PFSK-1 (cell line): ENCODE data around the gene HOMER2.

Source experiments
- FOXP2 ChIP-seq: optimal IDR thresholded peaks from 2 replicates; pipeline ENCODE3; 2011; ENCODE audit warnings: borderline replicate concordance, control low read depth, inconsistent platforms; ENCODE audit not compliant: insufficient read depth; ENCODE audit errors: extremely low read length, extremely low read depth
- POLR2AphosphoS5 ChIP-seq: IDR thresholded peaks from 2 replicates; pipeline ENCODE4 v1.6.1; 2012; ENCODE audit warnings: low read depth, mild to moderate bottlenecking, control low read depth, low read length, moderate library complexity
- REST ChIP-seq, 2 experiments: IDR thresholded peaks; 2 replicates each; pipeline versions ENCODE4 v1.6.1 to v1.8.0; 2011 to 2012; ENCODE audit warnings: low read depth in 2 of 2, low read length in 2 of 2, control low read depth in 1 of 2, inconsistent platforms in 1 of 2, mild to moderate bottlenecking in 1 of 2, moderate library complexity in 1 of 2; ENCODE audit not compliant: insufficient read depth in 1 of 2
- SIN3A ChIP-seq: IDR thresholded peaks from 2 replicates; pipeline ENCODE4 v1.6.1; 2012; ENCODE audit warnings: mild to moderate bottlenecking, low read length, moderate library complexity, borderline replicate concordance; ENCODE audit not compliant: insufficient read depth
- TAF1 ChIP-seq: IDR thresholded peaks from 2 replicates; pipeline ENCODE4 v1.6.1; 2012; ENCODE audit warnings: low read length, control low read depth, borderline replicate concordance; ENCODE audit not compliant: insufficient read depth

HOMER2 gene

GRCh38 chr15:82971218-82971984, 18.9 kb upstream of the HOMER2 start:
- TF ChIP-seq FOXP2 (no peak), SIN3A (no peak), REST (IDR thresholded peaks at IDR 0.05; ENCODE audit: insufficient read depth in 1 of 2, low read depth in 2 of 2, low read length in 2 of 2) (no peak), POLR2AphosphoS5 (no peak), TAF1 (no peak)

- TF ChIP-seq REST (IDR thresholded peaks at IDR 0.05; ENCODE audit: insufficient read depth in 1 of 2, low read depth in 2 of 2, low read length in 2 of 2): no peak
- no peak for TF ChIP-seq FOXP2
- TF ChIP-seq TAF1: no peak
- TF ChIP-seq SIN3A: no peak
- no peak for TF ChIP-seq POLR2AphosphoS5
Measured at GRCh38 chr15:82970696-82971095, 18.2 kb upstream of the HOMER2 start.

GRCh38 chr15:82970078-82970686, 17.7 kb upstream of the HOMER2 start:
- TF ChIP-seq TAF1 (no peak), SIN3A (no peak), POLR2AphosphoS5 (no peak), FOXP2 (no peak), REST (IDR thresholded peaks at IDR 0.05; ENCODE audit: insufficient read depth in 1 of 2, low read depth in 2 of 2, low read length in 2 of 2) (no peak)

GRCh38 chr15:82969353-82969752, 16.8 kb upstream of the HOMER2 start:
- TF ChIP-seq FOXP2 (no peak), SIN3A (no peak), REST (IDR thresholded peaks at IDR 0.05; ENCODE audit: insufficient read depth in 1 of 2, low read depth in 2 of 2, low read length in 2 of 2) (no peak), TAF1 (no peak), POLR2AphosphoS5 (no peak)
